GM23338 (cell line): Measurements from ENCODE around the gene THAP8. TPM values are rescaled to one million over a fixed set of nuclear protein-coding genes. Genes with fewer than 3 reads are reported as not detected.

Source experiments
- ATAC-seq: fragments of 200-7000 bp; cut with Tn5 transposase; 3 replicates; pipeline ENCODE4 v1.9.1; 2020
- DNase-seq: peaks from one replicate; pipeline ENCODE4 v3.0.0-alpha.2; 2015; ENCODE audit warnings: low spot score
- H2AFZ ChIP-seq: fragments of 200-600 bp; sonication (generic); 2 replicates; pipeline ENCODE4 v1.8.0; 2016; ENCODE audit warnings: antibody characterized with exemption, mild to moderate bottlenecking, moderate library complexity
- H3F3A ChIP-seq: fragments of 200-600 bp; sonication (generic); replicated peaks from 2 replicates; pipeline ENCODE4 v1.8.0; 2017; ENCODE audit warnings: antibody characterized with exemption, mixed run types, low read depth
- H3K27ac ChIP-seq: fragments of 200-600 bp; sonication (generic); 2 replicates; pipeline ENCODE4 v1.6.1; 2016; ENCODE audit warnings: low read depth
- H3K27me3 ChIP-seq: fragments of 200-600 bp; sonication (generic); 2 replicates; pipeline ENCODE4 v1.8.0; 2016; ENCODE audit warnings: mild to moderate bottlenecking, mixed run types, moderate library complexity; ENCODE audit not compliant: insufficient read depth
- H3K36me3 ChIP-seq: fragments of 200-600 bp; sonication (generic); 2 replicates; pipeline ENCODE4 v1.8.0; 2016; ENCODE audit warnings: mild to moderate bottlenecking; ENCODE audit not compliant: insufficient read depth
- H3K4me1 ChIP-seq: fragments of 200-600 bp; sonication (generic); 2 replicates; pipeline ENCODE4 v1.8.0; 2016; ENCODE audit warnings: mild to moderate bottlenecking, moderate library complexity; ENCODE audit not compliant: insufficient read depth
- H3K4me2 ChIP-seq: fragments of 200-600 bp; sonication (generic); 2 replicates; pipeline ENCODE4 v1.7.1; 2017; ENCODE audit warnings: mixed run types
- H3K4me3 ChIP-seq: fragments of 200-600 bp; sonication (generic); 2 replicates; pipeline ENCODE4 v1.6.1; 2016; ENCODE audit warnings: mixed run types
- H3K79me2 ChIP-seq: fragments of 200-600 bp; sonication (generic); replicated peaks from 2 replicates; pipeline ENCODE4 v1.8.0; 2017; ENCODE audit warnings: mild to moderate bottlenecking; ENCODE audit not compliant: insufficient read depth
- H3K9me2 ChIP-seq: fragments of 200-600 bp; sonication (generic); 2 replicates; pipeline ENCODE4 v1.8.0; 2017; ENCODE audit not compliant: insufficient read depth
- H4K20me1 ChIP-seq: fragments of 200-600 bp; sonication (generic); replicated peaks from 2 replicates; pipeline ENCODE4 v1.8.0; 2017; ENCODE audit warnings: mild to moderate bottlenecking; ENCODE audit not compliant: insufficient read depth
- H3K27ac Mint-ChIP-seq: 2 replicates; pipeline ENCODE4 v1.8.0; 2020; ENCODE audit warnings: inconsistent platforms, mild to moderate bottlenecking, moderate library complexity, mixed read lengths
- H3K27me3 Mint-ChIP-seq: 3 replicates; pipeline ENCODE4 v1.8.0; 2022; ENCODE audit warnings: low read depth, mild to moderate bottlenecking, moderate library complexity, mixed read lengths, inconsistent platforms; ENCODE audit not compliant: insufficient read depth, poor library complexity
- H3K36me3 Mint-ChIP-seq: 3 replicates; pipeline ENCODE4 v1.8.0; 2021; ENCODE audit warnings: low read depth, mild to moderate bottlenecking, inconsistent platforms, moderate library complexity, mixed read lengths
- H3K4me1 Mint-ChIP-seq: 3 replicates; pipeline ENCODE4 v1.8.0; 2020; ENCODE audit warnings: mild to moderate bottlenecking, inconsistent platforms, mixed read lengths
- H3K4me3 Mint-ChIP-seq: 3 replicates; pipeline ENCODE4 v1.8.0; 2021; ENCODE audit warnings: moderate library complexity, mild to moderate bottlenecking, inconsistent platforms, mixed read lengths
- H3K9me3 Mint-ChIP-seq: 3 replicates; pipeline ENCODE4 v1.8.0; 2020; ENCODE audit warnings: moderate library complexity, mild to moderate bottlenecking, inconsistent platforms, mixed read lengths
- CREB1 ChIP-seq: fragments of 250-450 bp; sonication (Bioruptor Pico); IDR thresholded peaks from 2 replicates; pipeline ENCODE4 v1.5.0; 2020; ENCODE audit warnings: low read depth, mild to moderate bottlenecking, moderate library complexity
- CTCF ChIP-seq, 2 experiments: fragments of 200-600 bp in 1 of 2; sonication (generic) in 1 of 2; conservative IDR thresholded peaks; 2 replicates each; pipeline versions ENCODE4 v1.5.1 to v1.6.1; 2016 to 2017; ENCODE audit warnings: antibody characterized with exemption in 2 of 2, low read depth in 2 of 2, mild to moderate bottlenecking in 2 of 2, moderate library complexity in 1 of 2
- EZH2 ChIP-seq: fragments of 200-600 bp; sonication (generic); IDR thresholded peaks from one replicate; pipeline ENCODE4 v1.8.0; 2017; ENCODE audit warnings: antibody characterized with exemption, mild to moderate bottlenecking, low read depth; ENCODE audit not compliant: unreplicated experiment
- EZH2phosphoT487 ChIP-seq: fragments of 200-600 bp; sonication (generic); IDR thresholded peaks from one replicate; pipeline ENCODE4 v1.8.1; 2018; ENCODE audit warnings: antibody characterized with exemption; ENCODE audit not compliant: unreplicated experiment
- JUNB ChIP-seq: IDR thresholded peaks from one replicate; pipeline ENCODE4 v1.6.1; 2016; ENCODE audit warnings: antibody characterized with exemption; ENCODE audit not compliant: unreplicated experiment
- NANOG ChIP-seq: IDR thresholded peaks from 2 replicates; pipeline ENCODE4 v1.6.1; 2016; ENCODE audit warnings: antibody characterized with exemption, borderline replicate concordance
- POLR2AphosphoS5 ChIP-seq: IDR thresholded peaks from 2 replicates; pipeline ENCODE4 v1.6.1; 2016; ENCODE audit warnings: antibody characterized with exemption, low read depth
- STAT1 ChIP-seq: IDR thresholded peaks from one replicate; pipeline ENCODE4 v1.6.1; 2016; ENCODE audit warnings: antibody characterized with exemption; ENCODE audit not compliant: unreplicated experiment
- ZNF114 ChIP-seq: fragments of 250-450 bp; sonication (Bioruptor Pico); IDR thresholded peaks from 2 replicates; pipeline ENCODE4 v1.5.0; 2020; ENCODE audit warnings: mild to moderate bottlenecking, moderate library complexity
- ZNF331 ChIP-seq: fragments of 250-450 bp; sonication (Bioruptor Pico); IDR thresholded peaks from 2 replicates; pipeline ENCODE4 v1.5.0; 2020; ENCODE audit warnings: low read depth, mild to moderate bottlenecking, moderate library complexity
- ZNF462 ChIP-seq: fragments of 250-450 bp; sonication (Bioruptor Pico); IDR thresholded peaks from 2 replicates; pipeline ENCODE4 v1.5.0; 2020; ENCODE audit warnings: mild to moderate bottlenecking, moderate library complexity
- polyA plus RNA-seq: library from polyadenylated mRNA; unstranded; fragments of >200 nt; fragmentation: Nextera tagmentation; extraction: Ambion mirVana; gene quantifications from 2 replicates; pipeline ENCODE4 v1.2.1, GENCODE V29; 2016
- total RNA-seq: library from RNA; depleted of rRNA; stranded (reverse); fragments of >200 nt; shearing (Covaris generic); gene quantifications from 2 replicates; pipeline ENCODE4 v1.2.3, GENCODE V29; 2014
- TF ChIP-seq, protein P1 (sequence below): IDR thresholded peaks from 2 replicates; pipeline ENCODE4 v1.6.1; 2016; ENCODE audit warnings: antibody characterized with exemption
- TF ChIP-seq, protein P2 (sequence below): IDR thresholded peaks from one replicate; pipeline ENCODE4 v1.6.1; 2018; ENCODE audit warnings: antibody characterized with exemption; ENCODE audit not compliant: unreplicated experiment

The THAP8 gene
- total and polyA plus RNA-seq, 2 experiments from 2014 or later: 12.7 to 13.7 TPM

GRCh38 chr19:36100476-36100875 is 46.4 kb upstream of the THAP8 start:
- H3K4me3 Mint-ChIP-seq: no peak overlapping the region
- H3K36me3 Mint-ChIP-seq: peaks cover 55% of the 10 kb centered on the region
- no peaks in the 10 kb centered on the region for H3K4me1 Mint-ChIP-seq
- H3K27ac Mint-ChIP-seq: no peak overlapping the region
- Histone ChIP-seq H3K27ac (no peak overlapping the region), H4K20me1 (no peaks in the 10 kb centered on the region), H3K79me2 (no peaks in the 10 kb centered on the region), H3K4me3 (no peak overlapping the region), H2AFZ (no peak overlapping the region), H3K27me3 (no peaks in the 10 kb centered on the region), H3K4me2 (no peak overlapping the region), H3F3A (no peaks in the 10 kb centered on the region), H3K4me1 (no peaks in the 10 kb centered on the region), H3K36me3 (peaks cover 12% of the 10 kb centered on the region; the same call in 1 of the 2 replicates), H3K9me2 (no peaks in the 10 kb centered on the region)
- ATAC-seq (no peak), DNase-seq (no peak)
- no peak for TF ChIP-seq ZNF462 (CRISPR knock-in tag)
- TF ChIP-seq EZH2: no peak
- TF ChIP-seq POLR2AphosphoS5: no peak
- no peak for TF ChIP-seq ZNF331 (CRISPR knock-in tag)
- no peak for TF ChIP-seq CREB1 (CRISPR knock-in tag)
- TF ChIP-seq JUNB: no peak
- TF ChIP-seq NANOG: no peak
- TF ChIP-seq EZH2phosphoT487: no peak
- TF ChIP-seq ZNF114 (CRISPR knock-in tag): no peak
- TF ChIP-seq, protein P1, sequence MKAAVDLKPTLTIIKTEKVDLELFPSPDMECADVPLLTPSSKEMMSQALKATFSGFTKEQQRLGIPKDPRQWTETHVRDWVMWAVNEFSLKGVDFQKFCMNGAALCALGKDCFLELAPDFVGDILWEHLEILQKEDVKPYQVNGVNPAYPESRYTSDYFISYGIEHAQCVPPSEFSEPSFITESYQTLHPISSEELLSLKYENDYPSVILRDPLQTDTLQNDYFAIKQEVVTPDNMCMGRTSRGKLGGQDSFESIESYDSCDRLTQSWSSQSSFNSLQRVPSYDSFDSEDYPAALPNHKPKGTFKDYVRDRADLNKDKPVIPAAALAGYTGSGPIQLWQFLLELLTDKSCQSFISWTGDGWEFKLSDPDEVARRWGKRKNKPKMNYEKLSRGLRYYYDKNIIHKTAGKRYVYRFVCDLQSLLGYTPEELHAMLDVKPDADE: no peak
- TF ChIP-seq STAT1: no peak
- TF ChIP-seq, protein P2, sequence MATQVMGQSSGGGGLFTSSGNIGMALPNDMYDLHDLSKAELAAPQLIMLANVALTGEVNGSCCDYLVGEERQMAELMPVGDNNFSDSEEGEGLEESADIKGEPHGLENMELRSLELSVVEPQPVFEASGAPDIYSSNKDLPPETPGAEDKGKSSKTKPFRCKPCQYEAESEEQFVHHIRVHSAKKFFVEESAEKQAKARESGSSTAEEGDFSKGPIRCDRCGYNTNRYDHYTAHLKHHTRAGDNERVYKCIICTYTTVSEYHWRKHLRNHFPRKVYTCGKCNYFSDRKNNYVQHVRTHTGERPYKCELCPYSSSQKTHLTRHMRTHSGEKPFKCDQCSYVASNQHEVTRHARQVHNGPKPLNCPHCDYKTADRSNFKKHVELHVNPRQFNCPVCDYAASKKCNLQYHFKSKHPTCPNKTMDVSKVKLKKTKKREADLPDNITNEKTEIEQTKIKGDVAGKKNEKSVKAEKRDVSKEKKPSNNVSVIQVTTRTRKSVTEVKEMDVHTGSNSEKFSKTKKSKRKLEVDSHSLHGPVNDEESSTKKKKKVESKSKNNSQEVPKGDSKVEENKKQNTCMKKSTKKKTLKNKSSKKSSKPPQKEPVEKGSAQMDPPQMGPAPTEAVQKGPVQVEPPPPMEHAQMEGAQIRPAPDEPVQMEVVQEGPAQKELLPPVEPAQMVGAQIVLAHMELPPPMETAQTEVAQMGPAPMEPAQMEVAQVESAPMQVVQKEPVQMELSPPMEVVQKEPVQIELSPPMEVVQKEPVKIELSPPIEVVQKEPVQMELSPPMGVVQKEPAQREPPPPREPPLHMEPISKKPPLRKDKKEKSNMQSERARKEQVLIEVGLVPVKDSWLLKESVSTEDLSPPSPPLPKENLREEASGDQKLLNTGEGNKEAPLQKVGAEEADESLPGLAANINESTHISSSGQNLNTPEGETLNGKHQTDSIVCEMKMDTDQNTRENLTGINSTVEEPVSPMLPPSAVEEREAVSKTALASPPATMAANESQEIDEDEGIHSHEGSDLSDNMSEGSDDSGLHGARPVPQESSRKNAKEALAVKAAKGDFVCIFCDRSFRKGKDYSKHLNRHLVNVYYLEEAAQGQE: no peak
- TF ChIP-seq CTCF (conservative IDR thresholded peaks at IDR 0.05; ENCODE audit: low read depth in 2 of 2): no peak
- H3K9me3 Mint-ChIP-seq: no peaks in the 10 kb centered on the region
- no peaks in the 10 kb centered on the region for H3K27me3 Mint-ChIP-seq
